Muscle layer of duodenum (tissue), 2 donors: Measurements from ENCODE around the gene BTF3.

Source experiments
- H3K27ac ChIP-seq: one replicate; pipeline ENCODE4 v1.7.0; 2013; ENCODE audit warnings: mild to moderate bottlenecking, low read length
- H3K27me3 ChIP-seq: one replicate; pipeline ENCODE4 v1.7.0; 2013; ENCODE audit warnings: low read depth, mild to moderate bottlenecking, control low read depth, low read length
- H3K36me3 ChIP-seq, 2 donors: one replicate each; pipeline ENCODE4 v1.7.0; 2013; ENCODE audit warnings: low read length in 2 of 2, control low read depth in 1 of 2, mild to moderate bottlenecking in 1 of 2; ENCODE audit not compliant: insufficient read depth in 2 of 2, control insufficient read depth in 1 of 2
- H3K4me1 ChIP-seq, 2 donors: one replicate each; pipeline ENCODE4 v1.7.0; 2013; ENCODE audit warnings: low read length in 2 of 2, mild to moderate bottlenecking in 2 of 2, control low read depth in 1 of 2, moderate library complexity in 1 of 2; ENCODE audit not compliant: insufficient read depth in 2 of 2, control insufficient read depth in 1 of 2
- H3K4me3 ChIP-seq, 2 donors: one replicate each; pipeline ENCODE4 v1.7.0; 2013; ENCODE audit warnings: low read length in 2 of 2, low read depth in 1 of 2, mild to moderate bottlenecking in 1 of 2
- H3K9me3 ChIP-seq, 2 donors: one replicate each; pipeline ENCODE4 v1.7.0; 2013; ENCODE audit warnings: low read length in 2 of 2, control low read depth in 1 of 2, mild to moderate bottlenecking in 1 of 2; ENCODE audit not compliant: control insufficient read depth in 1 of 2
- donor health status: healthy.

The BTF3 gene

GRCh38 chr5:73550016-73550415, 51.8 kb downstream of the BTF3 start:
- H3K4me1 ChIP-seq = no peaks in the 10 kb centered on the region

DNA sequence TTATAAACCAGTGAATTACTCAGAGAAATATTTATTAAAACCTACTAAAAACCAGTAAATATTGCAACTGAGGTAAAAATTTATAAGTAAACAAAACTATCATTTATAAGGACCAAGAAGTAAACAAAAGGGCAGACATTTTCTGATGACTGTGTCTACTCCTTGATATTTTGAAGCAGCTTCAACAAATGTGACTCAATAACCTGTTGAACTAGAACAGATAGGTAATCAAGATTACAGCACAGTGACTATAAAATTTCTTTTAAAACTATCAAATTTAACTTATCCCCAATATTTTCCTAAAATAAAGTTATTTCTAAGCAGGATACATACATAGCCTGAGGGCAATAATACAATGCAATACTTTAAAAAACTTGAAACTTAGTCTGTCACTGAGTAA, 54.4 kb downstream of the BTF3 start:
- Histone ChIP-seq H3K36me3 (peaks cover 27 to 36% of the 10 kb centered on the region in 2 donors), H3K9me3 (no peaks in the 10 kb centered on the region)

More at GRCh38 chr5:73550016-73550415, 51.8 kb downstream of the BTF3 start:
- Histone ChIP-seq H3K4me3 (no peak overlapping the region), H3K36me3 (peaks cover 21 to 24% of the 10 kb centered on the region in 2 donors), H3K9me3 (no peaks in the 10 kb centered on the region), H3K27ac (no peak overlapping the region), H3K27me3 (no peaks in the 10 kb centered on the region)

More for the DNA sequence above, 54.4 kb downstream of the BTF3 start:
- Histone ChIP-seq H3K27me3 (no peaks in the 10 kb centered on the region), H3K27ac (no peak overlapping the region), H3K4me1 (no peaks in the 10 kb centered on the region), H3K4me3 (no peak overlapping the region)
